WTC11 (cell line): ENCODE data around the gene OR2T3.
"Not testable (repeated sequence)": the region's sequence is repeated elsewhere in the genome, so short reads cannot be mapped to it uniquely, and the experiment has no call there.

Experiments
- SP1 ChIP-seq: sonication (generic); formaldehyde crosslinking; conservative IDR thresholded peaks from 2 replicates; pipeline ENCODE4 v1.8.1; 2022; ENCODE audit warnings: missing genetic modification reagents
- TF ChIP-seq, protein P1 (sequence below): fragments of 200-600 bp; IDR thresholded peaks from 2 replicates; pipeline ENCODE4 v1.8.0; 2022; ENCODE audit warnings: antibody characterized with exemption

DNA sequence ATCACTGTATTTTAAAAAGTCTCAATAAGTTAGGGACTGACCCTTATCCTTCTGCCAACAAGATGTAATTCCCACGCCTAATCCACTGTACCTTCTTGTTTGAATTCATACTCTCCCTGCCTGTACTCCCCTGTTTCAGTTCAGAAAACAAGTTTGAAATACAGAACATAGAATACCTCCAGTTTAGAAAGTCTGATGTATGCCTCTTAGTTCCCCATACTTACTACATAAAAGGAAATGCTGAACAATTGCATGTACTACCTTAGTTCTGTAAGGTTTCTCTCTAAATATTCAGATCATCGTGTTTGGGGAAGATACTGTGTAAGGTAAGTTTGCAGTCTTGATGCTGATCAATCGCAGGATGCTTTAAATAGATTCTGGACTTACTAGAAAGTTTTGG lies 36.8 kb upstream of the OR2T3 start:
- not testable (repeated sequence) for TF ChIP-seq SP1
- TF ChIP-seq, protein P1, sequence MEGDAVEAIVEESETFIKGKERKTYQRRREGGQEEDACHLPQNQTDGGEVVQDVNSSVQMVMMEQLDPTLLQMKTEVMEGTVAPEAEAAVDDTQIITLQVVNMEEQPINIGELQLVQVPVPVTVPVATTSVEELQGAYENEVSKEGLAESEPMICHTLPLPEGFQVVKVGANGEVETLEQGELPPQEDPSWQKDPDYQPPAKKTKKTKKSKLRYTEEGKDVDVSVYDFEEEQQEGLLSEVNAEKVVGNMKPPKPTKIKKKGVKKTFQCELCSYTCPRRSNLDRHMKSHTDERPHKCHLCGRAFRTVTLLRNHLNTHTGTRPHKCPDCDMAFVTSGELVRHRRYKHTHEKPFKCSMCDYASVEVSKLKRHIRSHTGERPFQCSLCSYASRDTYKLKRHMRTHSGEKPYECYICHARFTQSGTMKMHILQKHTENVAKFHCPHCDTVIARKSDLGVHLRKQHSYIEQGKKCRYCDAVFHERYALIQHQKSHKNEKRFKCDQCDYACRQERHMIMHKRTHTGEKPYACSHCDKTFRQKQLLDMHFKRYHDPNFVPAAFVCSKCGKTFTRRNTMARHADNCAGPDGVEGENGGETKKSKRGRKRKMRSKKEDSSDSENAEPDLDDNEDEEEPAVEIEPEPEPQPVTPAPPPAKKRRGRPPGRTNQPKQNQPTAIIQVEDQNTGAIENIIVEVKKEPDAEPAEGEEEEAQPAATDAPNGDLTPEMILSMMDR = not testable (repeated sequence)
